ENCODE results near the gene CXCR4.

Gene CXCR4

DNA sequence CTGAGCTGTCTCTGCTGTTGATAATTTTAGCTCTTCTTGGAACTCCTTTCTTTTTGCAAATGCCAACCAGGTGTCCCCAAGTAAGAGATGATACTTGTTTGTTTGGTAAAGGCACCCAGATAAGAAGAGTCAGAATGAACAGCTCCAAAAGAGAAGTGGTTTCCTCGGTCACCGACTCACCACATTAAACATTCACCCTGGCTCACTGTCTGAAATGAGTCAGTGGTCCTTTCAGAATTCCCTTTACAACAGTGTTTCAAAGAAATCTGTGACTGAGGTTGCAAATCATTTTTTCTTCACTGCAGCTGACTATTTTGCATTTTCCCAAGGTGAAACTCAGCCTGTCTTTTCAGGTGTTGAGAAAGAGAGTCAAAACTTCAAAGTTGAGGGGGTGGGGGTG lies 16.2 kb upstream of the CXCR4 start:
- Histone ChIP-seq H3K4me1 (no peaks in the 10 kb centered on the region), H3K4me3 (ENCODE audit: low read depth, low read length) (no peak overlapping the region)

GRCh38 chr2:136133586-136133985 lies 15.6 kb upstream of the CXCR4 start:
- H3K27me3 ChIP-seq = no peaks in the 10 kb centered on the region
- no peak for TF ChIP-seq CTCF (IDR thresholded peaks at IDR 0.05; ENCODE audit: low read depth, low read length)
- DNase-seq = no peak
- H3K9me3 ChIP-seq = no peaks in the 10 kb centered on the region
- H3K36me3 ChIP-seq = no peaks in the 10 kb centered on the region
- no peaks in the 10 kb centered on the region for H3K4me1 ChIP-seq
- no peak overlapping the region for H3K4me3 ChIP-seq (ENCODE audit: low read depth, low read length)

More for the DNA sequence above, 16.2 kb upstream of the CXCR4 start:
- DNase-seq = no peak
- Histone ChIP-seq H3K36me3 (no peaks in the 10 kb centered on the region), H3K9me3 (no peaks in the 10 kb centered on the region), H3K27me3 (no peaks in the 10 kb centered on the region)
- no peak for TF ChIP-seq CTCF (IDR thresholded peaks at IDR 0.05; ENCODE audit: low read depth, low read length)

DNA sequence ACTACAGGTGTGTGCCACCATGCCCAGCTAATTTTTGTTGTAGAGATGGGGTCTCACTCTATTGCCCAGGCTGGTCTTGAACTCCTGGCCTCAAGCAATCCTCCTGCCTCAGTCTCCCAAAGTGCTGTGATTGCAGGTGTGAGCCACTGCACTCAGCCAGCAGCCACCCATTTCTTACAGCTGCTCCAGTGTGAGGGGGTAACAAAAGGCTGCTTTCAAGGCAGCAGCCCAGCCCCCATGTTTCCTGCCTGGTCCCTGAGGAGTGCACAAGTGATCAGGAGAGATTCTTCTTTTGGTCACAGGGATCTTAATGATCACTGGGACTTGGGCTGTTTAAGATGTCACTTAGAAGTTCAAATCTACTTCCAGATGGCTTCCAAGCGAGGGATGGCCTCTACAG lies 15.2 kb upstream of the CXCR4 start:
- TF ChIP-seq CTCF (IDR thresholded peaks at IDR 0.05; ENCODE audit: low read depth, low read length) = no peak
- Histone ChIP-seq H3K27me3 (no peaks in the 10 kb centered on the region), H3K36me3 (no peaks in the 10 kb centered on the region), H3K9me3 (no peaks in the 10 kb centered on the region), H3K4me1 (no peaks in the 10 kb centered on the region), H3K4me3 (ENCODE audit: low read depth, low read length) (no peak overlapping the region)
- no peak for DNase-seq

- H3K27me3 ChIP-seq = no peaks in the 10 kb centered on the region
- no peaks in the 10 kb centered on the region for H3K4me1 ChIP-seq
- TF ChIP-seq CTCF (IDR thresholded peaks at IDR 0.05; ENCODE audit: low read depth, low read length) = no peak
These were observed 14.8 kb upstream of the CXCR4 start for GRCh38 chr2:136132825-136133155.

GRCh38 chr2:136131961-136132824 lies 14.2 kb upstream of the CXCR4 start:
- H3K36me3 ChIP-seq = no peaks in the 10 kb centered on the region
- no peaks in the 10 kb centered on the region for H3K9me3 ChIP-seq
- no peak overlapping the region for H3K4me3 ChIP-seq (ENCODE audit: low read depth, low read length)
- no peaks in the 10 kb centered on the region for H3K4me1 ChIP-seq
- H3K27me3 ChIP-seq = no peaks in the 10 kb centered on the region
- DNase-seq = no peak
- TF ChIP-seq CTCF (IDR thresholded peaks at IDR 0.05; ENCODE audit: low read depth, low read length) = no peak

More at GRCh38 chr2:136132825-136133155, 14.8 kb upstream of the CXCR4 start:
- Histone ChIP-seq H3K4me3 (ENCODE audit: low read depth, low read length) (no peak overlapping the region), H3K9me3 (no peaks in the 10 kb centered on the region), H3K36me3 (no peaks in the 10 kb centered on the region)
- no peak for DNase-seq

- no peaks in the 10 kb centered on the region for H3K9me3 ChIP-seq
- H3K4me3 ChIP-seq (ENCODE audit: low read depth, low read length) = no peak overlapping the region
- no peaks in the 10 kb centered on the region for H3K4me1 ChIP-seq
- TF ChIP-seq CTCF (IDR thresholded peaks at IDR 0.05; ENCODE audit: low read depth, low read length) = no peak
- no peaks in the 10 kb centered on the region for H3K27me3 ChIP-seq
- H3K36me3 ChIP-seq = no peaks in the 10 kb centered on the region
- DNase-seq = no peak
These were observed 13.6 kb upstream of the CXCR4 start for GRCh38 chr2:136131484-136131960.

All from BE2C (cell line).